CD4-positive, CD25-positive, alpha-beta regulatory T cell (primary cell): Measurements from ENCODE around the gene RSBN1. TPM values are rescaled to one million over a fixed set of nuclear protein-coding genes. Genes with fewer than 3 reads are reported as not detected.
A peak's percentile ranks its signal among the peaks of the same experiment; 100 is the strongest.

Experiments used
- ATAC-seq, 2 donors: fragments of 150-1000 bp; cut with Tn5 transposase; one replicate each; pipeline ENCODE4 v1.10.0; 2021; ENCODE audit warnings: low read depth in 2 of 2, moderate number of reproducible peaks in 2 of 2, moderate library complexity in 1 of 2
- DNase-seq, 3 donors: peaks; one replicate each; pipeline versions ENCODE4 v3.0.0 to v3.0.0-alpha.2; 2012 to 2022; ENCODE audit warnings: mixed read lengths in 1 of 3
- H3K27ac ChIP-seq: one replicate; pipeline ENCODE4 v1.7.0; 2013; ENCODE audit warnings: mild to moderate bottlenecking, low read length; ENCODE audit not compliant: insufficient read depth, poor library complexity, severe bottlenecking
- H3K27me3 ChIP-seq: one replicate; pipeline ENCODE4 v1.7.0; 2013; ENCODE audit warnings: low read length; ENCODE audit not compliant: control insufficient read depth, insufficient read depth
- H3K36me3 ChIP-seq: one replicate; pipeline ENCODE4 v1.7.0; 2013; ENCODE audit warnings: mild to moderate bottlenecking, low read length, moderate library complexity; ENCODE audit not compliant: control insufficient read depth, insufficient read depth
- H3K4me1 ChIP-seq: 2 replicates; pipeline ENCODE4 v1.7.0; 2013; ENCODE audit warnings: mild to moderate bottlenecking, low read length; ENCODE audit not compliant: insufficient read depth, control insufficient read depth, poor library complexity, severe bottlenecking
- H3K4me3 ChIP-seq: one replicate; pipeline ENCODE4 v1.7.0; 2013; ENCODE audit warnings: low read depth, mild to moderate bottlenecking, low read length, moderate library complexity
- H3K9me3 ChIP-seq, 2 experiments: 1 replicate in 1 of 2; 2 replicates in 1 of 2; pipeline ENCODE4 v1.7.0; 2013; ENCODE audit warnings: low read length in 2 of 2, mild to moderate bottlenecking in 1 of 2, moderate library complexity in 1 of 2; ENCODE audit not compliant: control insufficient read depth in 2 of 2
- H3K27ac Mint-ChIP-seq, 3 donors: one replicate each; pipeline ENCODE4 v1.8.0; 2020 to 2022; ENCODE audit warnings: mild to moderate bottlenecking in 3 of 3, mixed read lengths in 3 of 3, moderate library complexity in 2 of 3
- H3K27me3 Mint-ChIP-seq: one replicate; pipeline ENCODE4 v1.8.0; 2022; ENCODE audit warnings: mild to moderate bottlenecking, mixed read lengths
- H3K36me3 Mint-ChIP-seq: one replicate; pipeline ENCODE4 v1.8.0; 2020; ENCODE audit warnings: mixed read lengths
- H3K4me1 Mint-ChIP-seq, 4 donors: one replicate each; pipeline ENCODE4 v1.8.0; 2020 to 2022; ENCODE audit warnings: mixed read lengths in 4 of 4, mild to moderate bottlenecking in 1 of 4
- H3K4me3 Mint-ChIP-seq, 4 donors: one replicate each; pipeline ENCODE4 v1.8.0; 2020 to 2022; ENCODE audit warnings: mild to moderate bottlenecking in 4 of 4, mixed read lengths in 4 of 4, moderate library complexity in 3 of 4
- H3K9me3 Mint-ChIP-seq, 7 donors: one replicate each; pipeline ENCODE4 v1.8.0; 2020 to 2022; ENCODE audit warnings: mixed read lengths in 7 of 7, mild to moderate bottlenecking in 3 of 7, moderate library complexity in 2 of 7
- polyA plus RNA-seq, 4 donors: library from polyadenylated mRNA; unstranded; fragments of 300-500 nt; fragmentation: Illumina TruSeq; gene quantifications; one replicate each; pipeline ENCODE4 v1.2.3, GENCODE V29; 2021
- total RNA-seq: library from RNA; stranded (reverse); gene quantifications from one replicate; pipeline ENCODE4 v1.2.3, GENCODE V29; 2022

The RSBN1 gene
- total and polyA plus RNA-seq, 5 donors from 2014 or later = 43.8 to 52.7 (median 50.2) TPM

DNA sequence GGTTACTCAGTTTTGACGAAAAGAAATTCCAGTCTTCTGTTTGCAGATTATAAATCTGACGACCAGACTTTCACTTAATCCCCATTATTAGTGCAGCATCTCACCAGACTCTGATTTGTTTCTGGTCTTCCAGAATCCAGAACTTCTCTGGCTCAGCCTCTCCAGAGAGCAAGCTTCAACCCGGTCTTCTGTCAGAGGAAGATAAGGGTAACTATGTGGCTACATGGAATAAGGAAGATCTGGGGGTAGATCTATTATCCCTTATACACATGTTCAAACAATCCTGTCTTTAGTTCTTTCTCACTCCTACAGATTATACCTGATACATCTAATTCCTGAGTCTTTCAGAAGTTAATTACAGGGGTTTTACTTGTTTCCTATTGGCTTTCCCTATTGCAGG, 62.9 kb downstream of the RSBN1 start:
- Histone ChIP-seq H3K27ac (no peak overlapping the region), H3K4me3 (no peak overlapping the region), H3K4me1 (no peaks in the 10 kb centered on the region), H3K36me3 (peaks cover 4% of the 10 kb centered on the region), H3K27me3 (no peaks in the 10 kb centered on the region), H3K9me3 (no peaks in the 10 kb centered on the region)
- no peak overlapping the region for H3K4me3 Mint-ChIP-seq
- DNase-seq (no peak), ATAC-seq (no peak)
- peak overlapping the region in 1 of 3 donors; percentile 53 for H3K27ac Mint-ChIP-seq
- H3K36me3 Mint-ChIP-seq = peaks cover 4% of the 10 kb centered on the region
- peaks cover 6 to 22% (median 14%) of the 10 kb centered on the region in 4 donors for H3K4me1 Mint-ChIP-seq
- no peaks in the 10 kb centered on the region for H3K27me3 Mint-ChIP-seq
- H3K9me3 Mint-ChIP-seq = no peaks in the 10 kb centered on the region

DNA sequence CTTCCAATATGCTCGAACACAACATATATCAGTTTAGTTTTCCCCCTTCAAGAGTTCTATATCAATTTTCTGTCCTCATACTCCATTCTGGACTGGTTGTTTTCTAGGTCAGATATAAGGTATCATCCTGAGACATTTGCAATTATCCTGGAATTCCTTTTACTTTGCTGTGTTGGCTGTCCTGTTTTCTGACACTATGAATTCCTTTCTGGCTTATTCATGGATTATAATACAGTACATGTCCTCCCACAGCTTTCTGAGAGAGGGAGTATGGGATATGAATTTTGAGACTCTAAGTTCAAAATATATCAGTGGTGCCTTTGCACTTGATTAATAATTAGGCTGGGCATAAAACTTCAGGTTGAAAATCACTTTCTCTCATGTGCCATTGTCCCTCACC, 64.9 kb downstream of the RSBN1 start:
- no peak for DNase-seq
- no peaks in the 10 kb centered on the region for H3K9me3 ChIP-seq
- Mint-ChIP-seq H3K27ac (no peak overlapping the region), H3K4me3 (no peak overlapping the region), H3K4me1 (peaks cover 9 to 27% (median 17%) of the 10 kb centered on the region in 4 donors), H3K36me3 (peaks cover 4% of the 10 kb centered on the region), H3K27me3 (no peaks in the 10 kb centered on the region), H3K9me3 (no peaks in the 10 kb centered on the region)
- H3K27ac ChIP-seq = no peak overlapping the region
- no peaks in the 10 kb centered on the region for H3K4me1 ChIP-seq
- no peak for ATAC-seq
- no peak overlapping the region for H3K4me3 ChIP-seq
- H3K27me3 ChIP-seq = no peaks in the 10 kb centered on the region
- H3K36me3 ChIP-seq = no peaks in the 10 kb centered on the region

DNA sequence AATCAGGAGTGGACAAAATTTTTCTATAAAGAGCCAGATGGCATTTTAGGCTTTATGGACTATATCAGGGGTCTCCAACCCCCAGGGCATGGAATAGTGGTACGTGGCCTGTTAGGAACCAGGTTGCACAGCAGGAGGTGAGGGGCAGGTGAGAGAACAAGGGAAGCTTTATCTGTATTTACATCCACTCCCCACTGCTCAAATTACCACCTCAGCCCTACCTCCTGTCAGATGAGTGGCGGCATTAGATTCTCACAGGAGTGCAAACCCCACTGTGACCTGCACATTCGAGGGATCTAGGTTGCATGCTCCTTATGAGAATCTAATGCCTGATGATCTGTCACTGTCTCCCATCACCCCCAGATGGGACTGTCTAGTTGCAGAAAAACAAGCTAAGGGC, 66.9 kb downstream of the RSBN1 start:
- Mint-ChIP-seq H3K4me1 (peaks cover 11 to 32% (median 13%) of the 10 kb centered on the region in 4 donors), H3K36me3 (peaks cover 4% of the 10 kb centered on the region)
- ATAC-seq = no peak

DNA sequence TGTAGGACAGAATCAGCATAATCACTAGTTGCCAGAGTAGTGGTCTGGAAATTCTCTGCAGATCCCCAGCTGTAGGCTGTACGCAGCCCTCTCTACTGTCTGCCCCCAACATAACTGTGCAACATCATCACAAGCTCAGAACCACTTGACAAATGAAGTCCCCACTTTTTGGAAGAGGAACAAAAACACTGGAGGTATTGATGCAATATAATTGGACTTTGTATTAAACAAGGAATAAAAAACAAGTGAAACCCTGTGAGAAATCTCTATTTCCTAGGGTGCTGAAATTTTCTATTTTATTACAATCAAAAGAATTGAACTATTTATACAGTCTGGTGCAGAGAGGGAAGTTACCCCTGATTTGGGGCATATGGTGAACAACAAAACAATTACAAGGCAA, 68.2 kb downstream of the RSBN1 start:
- no peaks in the 10 kb centered on the region for H3K36me3 Mint-ChIP-seq
- H3K4me1 Mint-ChIP-seq = peaks cover 9 to 27% (median 13%) of the 10 kb centered on the region in 4 donors
- H3K4me1 ChIP-seq = no peaks in the 10 kb centered on the region
- peak overlapping the region in 2 of 3 donors; percentile 16 to 69 for H3K27ac Mint-ChIP-seq
- ATAC-seq (no peak), DNase-seq (no peak)
- H3K27me3 ChIP-seq = no peaks in the 10 kb centered on the region
- H3K27ac ChIP-seq = no peak overlapping the region
- no peak overlapping the region for H3K4me3 Mint-ChIP-seq
- no peaks in the 10 kb centered on the region for H3K36me3 ChIP-seq
- no peak overlapping the region for H3K4me3 ChIP-seq
- H3K9me3 ChIP-seq = no peaks in the 10 kb centered on the region
- no peaks in the 10 kb centered on the region for H3K27me3 Mint-ChIP-seq
- H3K9me3 Mint-ChIP-seq = no peaks in the 10 kb centered on the region

More for the DNA sequence above, 66.9 kb downstream of the RSBN1 start:
- Histone ChIP-seq H3K27ac (no peak overlapping the region), H3K36me3 (no peaks in the 10 kb centered on the region), H3K4me3 (no peak overlapping the region), H3K4me1 (no peaks in the 10 kb centered on the region), H3K27me3 (no peaks in the 10 kb centered on the region), H3K9me3 (no peaks in the 10 kb centered on the region)
- H3K27ac Mint-ChIP-seq = peak overlapping the region; percentile 39 to 69 (median 47)
- no peak overlapping the region for H3K4me3 Mint-ChIP-seq
- no peaks in the 10 kb centered on the region for H3K9me3 Mint-ChIP-seq
- DNase-seq = no peak
- H3K27me3 Mint-ChIP-seq = no peaks in the 10 kb centered on the region

DNA sequence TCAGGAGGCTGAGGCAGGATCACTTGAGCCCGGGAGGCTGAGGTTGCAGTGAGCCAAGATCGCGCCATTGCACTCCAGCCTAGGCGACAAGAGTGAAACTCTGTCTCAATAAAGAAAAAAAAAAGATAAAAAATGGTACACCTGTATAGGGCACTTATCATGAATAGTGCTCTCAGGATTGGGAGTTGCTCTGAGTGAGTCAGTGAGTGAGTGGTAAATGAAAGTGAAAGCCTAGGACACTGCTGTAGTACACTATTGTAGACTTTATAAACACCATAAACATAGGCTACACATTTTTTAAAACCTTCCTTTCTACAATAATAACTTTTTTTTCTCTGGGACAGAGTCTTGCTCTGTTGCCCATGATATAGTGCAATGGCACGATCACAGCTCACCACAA, 69.8 kb downstream of the RSBN1 start:
- Mint-ChIP-seq H3K36me3 (no peaks in the 10 kb centered on the region), H3K4me3 (peak overlapping the region in 1 of 4 donors; percentile 78), H3K27ac (peak overlapping the region in 2 of 3 donors; percentile 11 to 51), H3K4me1 (peaks cover 9 to 27% (median 13%) of the 10 kb centered on the region in 4 donors), H3K9me3 (no peaks in the 10 kb centered on the region), H3K27me3 (no peaks in the 10 kb centered on the region)
- ATAC-seq (peak; percentile 69 to 75), DNase-seq (peak in 1 of 3 donors; percentile 53)
- H3K4me1 ChIP-seq = no peaks in the 10 kb centered on the region
- H3K27me3 ChIP-seq = no peaks in the 10 kb centered on the region
- peaks cover 6% of the 10 kb centered on the region for H3K36me3 ChIP-seq
- no peak overlapping the region for H3K4me3 ChIP-seq
- no peak overlapping the region for H3K27ac ChIP-seq
- no peaks in the 10 kb centered on the region for H3K9me3 ChIP-seq

DNA sequence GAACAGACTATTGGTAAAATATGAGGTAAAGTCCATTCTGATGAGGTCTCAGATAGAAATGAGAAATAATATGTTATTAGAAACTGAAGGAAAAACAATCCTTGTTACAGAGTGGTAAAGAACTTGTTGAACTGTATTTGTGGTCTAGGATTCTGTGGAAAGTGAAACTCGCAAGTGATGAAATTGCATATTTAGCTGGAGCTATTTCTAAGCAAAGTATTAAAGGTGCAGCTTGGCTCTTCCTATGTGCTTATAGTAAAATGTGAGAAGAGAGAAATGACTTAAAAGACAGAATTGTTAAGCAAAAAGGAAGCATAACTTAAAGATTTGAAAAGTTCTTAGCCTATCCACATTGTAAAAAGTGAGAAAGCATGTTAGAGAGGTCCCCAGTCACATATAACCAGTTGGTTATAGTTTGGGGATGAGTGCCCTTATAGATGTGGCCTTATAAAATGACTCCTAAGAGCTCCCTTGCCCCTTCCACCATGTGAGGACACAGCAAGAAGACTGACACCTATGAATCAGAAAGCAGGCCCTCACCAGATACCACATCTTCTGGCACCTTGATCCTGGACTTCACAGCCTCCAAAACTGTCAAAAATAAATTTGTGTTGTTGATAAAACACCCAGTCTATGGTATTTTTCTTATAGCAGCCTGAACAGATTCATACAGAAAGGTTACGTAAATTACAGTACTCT, 77.8 kb downstream of the RSBN1 start:
- no peaks in the 10 kb centered on the region for H3K9me3 ChIP-seq
- H3K36me3 Mint-ChIP-seq = peaks cover 17% of the 10 kb centered on the region
- H3K4me1 ChIP-seq = no peaks in the 10 kb centered on the region
- H3K9me3 Mint-ChIP-seq = no peaks in the 10 kb centered on the region
- H3K27me3 Mint-ChIP-seq = no peaks in the 10 kb centered on the region
- ATAC-seq (no peak), DNase-seq (peak in 1 of 3 donors; percentile 26)
- peak overlapping the region in 2 of 3 donors; percentile 16 to 77 for H3K27ac Mint-ChIP-seq
- H3K36me3 ChIP-seq = peaks cover 12% of the 10 kb centered on the region
- no peak overlapping the region for H3K27ac ChIP-seq
- no peak overlapping the region for H3K4me3 Mint-ChIP-seq
- H3K27me3 ChIP-seq = no peaks in the 10 kb centered on the region
- no peak overlapping the region for H3K4me3 ChIP-seq
- H3K4me1 Mint-ChIP-seq = peaks cover 0 to 6% (median 5%) of the 10 kb centered on the region in 4 donors

DNA sequence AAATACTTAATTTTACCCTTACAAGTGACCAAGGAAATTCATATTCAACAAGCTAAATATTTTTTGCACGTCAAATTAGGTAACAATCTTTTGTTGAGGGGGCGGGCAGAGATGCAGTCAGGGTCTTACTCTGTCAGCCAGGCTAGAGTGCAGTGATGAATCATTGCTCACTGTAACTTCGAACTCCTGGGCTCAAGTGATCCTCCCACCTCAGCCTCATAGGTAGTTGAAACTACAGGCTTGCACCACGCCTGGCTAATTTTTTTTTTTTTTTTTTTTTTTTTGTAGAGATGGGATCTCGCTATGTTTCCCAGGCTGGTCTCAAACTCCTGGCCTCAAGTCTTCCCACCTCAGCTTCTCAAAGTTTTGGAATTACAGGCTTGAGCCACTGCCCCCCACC, 79.5 kb downstream of the RSBN1 start:
- Histone ChIP-seq H3K4me1 (no peaks in the 10 kb centered on the region), H3K4me3 (no peak overlapping the region), H3K36me3 (peaks cover 10% of the 10 kb centered on the region), H3K9me3 (no peaks in the 10 kb centered on the region), H3K27me3 (no peaks in the 10 kb centered on the region), H3K27ac (no peak overlapping the region)
- Mint-ChIP-seq H3K36me3 (peaks cover 29% of the 10 kb centered on the region), H3K9me3 (peaks cover 0 to 1% (median 0%) of the 10 kb centered on the region in 7 donors), H3K27ac (no peak overlapping the region), H3K4me1 (peaks cover 3 to 9% (median 6%) of the 10 kb centered on the region in 4 donors), H3K27me3 (no peaks in the 10 kb centered on the region), H3K4me3 (no peak overlapping the region)
- ATAC-seq = no peak
- DNase-seq = no peak

DNA sequence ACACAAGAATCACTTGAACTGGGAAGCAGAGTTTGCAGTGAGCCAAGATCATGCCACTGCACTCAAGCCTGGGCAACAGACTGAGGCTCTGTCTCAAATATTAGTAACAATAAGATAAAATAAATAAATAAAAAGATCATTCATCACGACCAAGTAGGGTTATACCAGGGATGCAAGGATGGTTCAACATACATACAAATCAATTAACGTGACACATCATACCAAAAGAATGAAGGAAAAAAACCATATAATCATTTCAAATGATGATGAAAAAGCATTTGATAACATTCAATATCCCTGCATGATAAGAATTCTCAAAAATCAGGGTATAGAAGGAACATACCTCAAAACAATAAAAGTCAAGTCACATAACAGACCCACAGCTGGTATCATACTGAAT, 91.3 kb downstream of the RSBN1 start:
- H3K4me3 ChIP-seq = no peak overlapping the region
- DNase-seq (no peak), ATAC-seq (no peak)
- Mint-ChIP-seq H3K9me3 (peaks cover 0 to 14% (median 4%) of the 10 kb centered on the region in 7 donors), H3K36me3 (peaks cover 57% of the 10 kb centered on the region), H3K4me1 (peaks cover 0 to 4% (median 2%) of the 10 kb centered on the region in 4 donors), H3K27ac (peak overlapping the region in 1 of 3 donors; percentile 32), H3K27me3 (no peaks in the 10 kb centered on the region), H3K4me3 (no peak overlapping the region)
- no peaks in the 10 kb centered on the region for H3K4me1 ChIP-seq
- no peaks in the 10 kb centered on the region for H3K9me3 ChIP-seq
- H3K27me3 ChIP-seq = no peaks in the 10 kb centered on the region
- no peak overlapping the region for H3K27ac ChIP-seq
- peaks cover 21% of the 10 kb centered on the region for H3K36me3 ChIP-seq
